Neural crest cell (in vitro differentiated cells): ENCODE results near the gene PSIP1. TPM values are rescaled to one million over a fixed set of nuclear protein-coding genes. Genes with fewer than 3 reads are reported as not detected.

Source experiments
- DNase-seq: peaks from one replicate; pipeline ENCODE4 v3.0.0; 2021; ENCODE audit warnings: low read depth, mixed read lengths, low spot score
- H3K27ac Mint-ChIP-seq: one replicate; pipeline ENCODE4 v1.8.0; 2021; ENCODE audit warnings: mild to moderate bottlenecking, mixed read lengths; ENCODE audit not compliant: unreplicated experiment
- H3K27me3 Mint-ChIP-seq: 2 replicates; pipeline ENCODE4 v1.8.0; 2021; ENCODE audit warnings: low read depth, mild to moderate bottlenecking, mixed read lengths
- H3K36me3 Mint-ChIP-seq: 2 replicates; pipeline ENCODE4 v1.8.0; 2021; ENCODE audit warnings: low read depth, mild to moderate bottlenecking, mixed read lengths
- H3K4me1 Mint-ChIP-seq: 2 replicates; pipeline ENCODE4 v1.8.0; 2021; ENCODE audit warnings: mixed read lengths
- H3K4me3 Mint-ChIP-seq: one replicate; pipeline ENCODE4 v1.8.0; 2021; ENCODE audit warnings: mild to moderate bottlenecking, mixed read lengths
- H3K9me3 Mint-ChIP-seq: 2 replicates; pipeline ENCODE4 v1.8.0; 2021; ENCODE audit warnings: mixed read lengths
- total RNA-seq: library from RNA; stranded (reverse); gene quantifications from 2 replicates; pipeline ENCODE4 v1.2.1, GENCODE V29; 2021
- TF ChIP-seq, protein P1 (sequence below): fragments of 200-600 bp; sonication (generic); conservative IDR thresholded peaks from 2 replicates; pipeline ENCODE4 v1.5.0; 2021; ENCODE audit warnings: antibody characterized with exemption, mild to moderate bottlenecking

Gene PSIP1
- total RNA-seq, 1 donor from 2014 or later, result 154 TPM

DNA sequence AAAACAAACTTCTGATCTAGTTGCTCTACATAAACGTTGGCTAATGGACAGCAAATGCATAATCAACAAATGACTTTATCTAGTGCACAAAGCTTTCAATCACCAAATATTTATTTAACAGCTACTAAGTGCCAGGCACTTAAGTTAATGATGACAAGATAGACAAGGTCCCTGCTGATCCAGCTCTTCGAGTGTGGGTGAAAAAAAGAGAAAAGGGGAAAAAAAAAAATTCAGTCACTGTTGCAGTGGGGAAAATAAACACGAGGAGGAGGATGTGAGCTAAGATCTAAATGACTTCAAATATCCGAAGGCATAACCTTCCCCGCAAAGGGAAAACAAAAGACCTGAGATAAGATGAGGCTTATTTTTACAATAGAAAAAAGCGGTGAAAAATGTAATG, 9.6 kb downstream of the PSIP1 start:
- no peak overlapping the region for H3K4me3 Mint-ChIP-seq
- DNase-seq, result no peak
- TF ChIP-seq, protein P1, sequence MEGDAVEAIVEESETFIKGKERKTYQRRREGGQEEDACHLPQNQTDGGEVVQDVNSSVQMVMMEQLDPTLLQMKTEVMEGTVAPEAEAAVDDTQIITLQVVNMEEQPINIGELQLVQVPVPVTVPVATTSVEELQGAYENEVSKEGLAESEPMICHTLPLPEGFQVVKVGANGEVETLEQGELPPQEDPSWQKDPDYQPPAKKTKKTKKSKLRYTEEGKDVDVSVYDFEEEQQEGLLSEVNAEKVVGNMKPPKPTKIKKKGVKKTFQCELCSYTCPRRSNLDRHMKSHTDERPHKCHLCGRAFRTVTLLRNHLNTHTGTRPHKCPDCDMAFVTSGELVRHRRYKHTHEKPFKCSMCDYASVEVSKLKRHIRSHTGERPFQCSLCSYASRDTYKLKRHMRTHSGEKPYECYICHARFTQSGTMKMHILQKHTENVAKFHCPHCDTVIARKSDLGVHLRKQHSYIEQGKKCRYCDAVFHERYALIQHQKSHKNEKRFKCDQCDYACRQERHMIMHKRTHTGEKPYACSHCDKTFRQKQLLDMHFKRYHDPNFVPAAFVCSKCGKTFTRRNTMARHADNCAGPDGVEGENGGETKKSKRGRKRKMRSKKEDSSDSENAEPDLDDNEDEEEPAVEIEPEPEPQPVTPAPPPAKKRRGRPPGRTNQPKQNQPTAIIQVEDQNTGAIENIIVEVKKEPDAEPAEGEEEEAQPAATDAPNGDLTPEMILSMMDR, result no peak
- no peaks in the 10 kb centered on the region for H3K4me1 Mint-ChIP-seq
- peaks cover 43% of the 10 kb centered on the region for H3K36me3 Mint-ChIP-seq
- no peak overlapping the region for H3K27ac Mint-ChIP-seq
- no peaks in the 10 kb centered on the region for H3K27me3 Mint-ChIP-seq
- H3K9me3 Mint-ChIP-seq, result no peaks in the 10 kb centered on the region

DNA sequence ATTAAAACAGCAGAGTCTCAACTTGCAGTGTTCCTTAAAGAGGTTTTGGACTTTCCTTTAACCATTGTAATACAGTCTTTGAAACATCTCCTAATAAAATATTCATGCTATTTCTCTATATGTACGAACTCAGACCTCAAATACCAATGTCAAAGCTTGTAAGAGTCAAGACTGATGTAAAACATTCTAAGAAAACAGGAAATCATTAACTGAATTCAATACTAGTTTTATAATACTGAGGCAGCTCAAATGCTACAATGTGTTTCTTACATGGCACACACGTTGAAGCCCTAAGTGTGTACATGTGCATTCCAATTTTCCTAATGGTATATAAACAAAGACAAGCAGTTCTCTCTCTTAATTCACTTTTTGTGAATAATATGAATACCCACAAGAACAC, 11.6 kb downstream of the PSIP1 start:
- Mint-ChIP-seq H3K4me1 (no peaks in the 10 kb centered on the region), H3K27ac (no peak overlapping the region), H3K27me3 (no peaks in the 10 kb centered on the region), H3K36me3 (peaks cover 49% of the 10 kb centered on the region), H3K4me3 (no peak overlapping the region), H3K9me3 (no peaks in the 10 kb centered on the region)
- TF ChIP-seq, protein P1, result no peak
- no peak for DNase-seq

DNA sequence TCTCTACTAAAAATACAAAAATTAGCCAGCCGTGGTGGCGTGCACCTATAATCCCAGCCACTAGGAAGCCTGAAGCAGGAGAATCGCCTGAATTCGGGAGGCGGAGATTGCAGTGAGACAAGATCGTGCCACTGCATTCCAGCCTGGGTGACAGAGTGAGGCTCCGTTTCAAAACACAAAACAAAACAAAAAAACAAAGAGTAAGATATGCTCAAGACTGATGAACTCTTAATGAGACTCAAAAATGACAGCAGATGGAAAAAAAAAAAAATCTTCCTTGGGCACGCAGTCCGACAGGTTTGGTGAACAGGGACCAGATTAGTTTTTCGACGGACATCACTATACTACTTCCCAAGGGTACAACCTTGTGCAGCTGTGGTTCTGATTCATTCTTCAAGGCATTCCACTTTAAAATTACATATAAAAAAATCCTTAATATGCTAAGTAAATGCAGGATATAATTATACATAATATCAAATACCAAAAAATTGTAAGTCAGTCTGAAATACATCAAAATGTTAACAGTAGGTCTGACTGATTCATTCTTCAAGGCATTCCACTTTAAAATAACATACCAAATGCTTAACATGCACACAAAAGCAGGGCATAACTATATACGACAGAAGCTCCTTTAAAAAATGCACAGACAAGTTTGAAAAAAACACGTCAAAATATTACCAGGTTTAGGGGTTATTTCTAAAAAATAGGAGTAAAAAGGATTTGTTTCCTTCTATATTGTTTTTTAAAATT, 12.3 kb downstream of the PSIP1 start:
- Mint-ChIP-seq H3K36me3 (peaks cover 50% of the 10 kb centered on the region), H3K4me3 (no peak overlapping the region), H3K27ac (no peak overlapping the region), H3K27me3 (no peaks in the 10 kb centered on the region), H3K4me1 (no peaks in the 10 kb centered on the region), H3K9me3 (peaks cover 1% of the 10 kb centered on the region)
- TF ChIP-seq, protein P1, result peak; percentile 34
- no peak for DNase-seq

DNA sequence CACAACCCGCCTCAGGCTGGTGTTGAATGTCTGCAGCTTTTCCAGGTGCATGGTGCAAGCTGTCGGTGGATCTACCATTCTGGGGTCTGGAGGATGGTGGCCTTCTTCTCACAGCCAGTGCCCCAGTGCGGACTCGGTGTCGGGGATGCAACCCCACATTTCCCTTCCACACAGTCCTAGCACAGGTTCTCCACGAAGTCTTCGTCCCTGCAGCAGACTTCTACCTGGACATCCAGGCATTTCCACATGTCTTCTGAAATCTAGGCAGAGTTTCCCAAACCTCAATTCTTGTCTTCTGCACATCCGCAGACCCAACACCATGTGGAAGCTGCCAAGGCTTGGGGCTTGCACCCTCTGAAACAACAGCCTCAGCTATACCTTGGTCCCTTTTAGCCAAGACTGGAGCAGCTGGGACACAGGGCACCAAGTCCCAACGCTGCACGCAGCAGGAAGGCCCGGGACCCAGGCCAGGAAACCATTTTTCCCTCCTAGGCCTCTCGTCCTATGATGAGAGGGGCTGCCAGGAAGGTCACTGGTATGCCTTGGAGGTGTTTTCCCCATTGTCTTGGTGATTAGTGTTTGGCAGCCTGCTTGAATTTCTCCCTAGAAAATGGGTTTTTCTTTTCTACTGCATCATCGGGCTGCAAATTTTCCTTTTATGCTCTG, 18.2 kb downstream of the PSIP1 start:
- DNase-seq, result no peak
- Mint-ChIP-seq H3K4me3 (no peak overlapping the region), H3K27ac (no peak overlapping the region), H3K9me3 (peaks cover 6% of the 10 kb centered on the region), H3K36me3 (peaks cover 52% of the 10 kb centered on the region), H3K27me3 (no peaks in the 10 kb centered on the region), H3K4me1 (no peaks in the 10 kb centered on the region)
- TF ChIP-seq, protein P1, result no peak

DNA sequence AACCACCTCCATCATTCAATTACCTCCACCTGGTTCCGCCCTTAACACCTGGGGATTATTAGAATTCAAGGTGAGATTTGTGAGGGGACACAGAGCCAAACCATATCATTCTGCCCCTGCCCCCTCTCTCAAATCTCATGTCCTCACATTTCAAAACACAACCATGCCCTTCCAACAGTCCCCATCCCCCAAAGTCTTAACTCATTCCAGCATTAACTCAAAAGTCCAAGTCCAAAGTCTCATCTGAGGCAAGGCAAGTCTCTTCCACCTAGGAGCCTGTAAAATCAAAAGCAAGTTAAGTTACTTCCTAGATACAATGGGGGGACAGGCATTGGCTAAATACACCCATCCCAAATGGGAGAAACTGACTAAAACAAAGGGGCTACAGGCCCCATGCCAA, 18.8 kb downstream of the PSIP1 start:
- H3K27ac Mint-ChIP-seq, result no peak overlapping the region
- peaks cover 51% of the 10 kb centered on the region for H3K36me3 Mint-ChIP-seq
- H3K9me3 Mint-ChIP-seq, result peaks cover 6% of the 10 kb centered on the region
- TF ChIP-seq, protein P1, result no peak
- no peaks in the 10 kb centered on the region for H3K27me3 Mint-ChIP-seq
- no peak overlapping the region for H3K4me3 Mint-ChIP-seq
- no peaks in the 10 kb centered on the region for H3K4me1 Mint-ChIP-seq
- no peak for DNase-seq
